ENCODE measurements around the gene RPL22.

DNA sequence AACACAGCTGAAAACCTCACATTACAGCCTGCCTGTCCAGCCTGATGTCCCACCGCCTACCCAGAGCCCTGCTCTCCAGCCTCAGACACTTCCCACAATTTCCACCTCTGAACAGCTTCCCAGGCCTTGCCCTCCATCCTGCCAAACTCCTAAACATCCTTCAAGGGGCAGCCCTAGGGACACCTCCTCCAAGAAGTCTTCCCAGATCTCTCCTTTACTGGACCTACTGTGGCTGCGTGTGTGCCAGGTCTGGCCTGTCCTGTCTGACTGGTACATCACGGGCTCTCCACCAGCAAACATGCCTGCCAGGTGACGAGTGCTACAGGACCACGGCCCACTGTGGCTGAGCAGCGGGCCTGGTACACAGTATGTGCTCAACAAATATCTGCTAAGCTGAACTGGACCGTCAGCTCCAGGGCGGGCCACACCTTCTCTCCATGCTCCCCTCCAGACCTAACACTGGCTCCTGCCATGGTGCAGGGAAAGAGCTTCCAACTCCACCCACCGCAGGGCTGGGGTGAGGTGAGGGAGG, 48.0 kb downstream of the RPL22 start:
- TF ChIP-seq, protein P1, sequence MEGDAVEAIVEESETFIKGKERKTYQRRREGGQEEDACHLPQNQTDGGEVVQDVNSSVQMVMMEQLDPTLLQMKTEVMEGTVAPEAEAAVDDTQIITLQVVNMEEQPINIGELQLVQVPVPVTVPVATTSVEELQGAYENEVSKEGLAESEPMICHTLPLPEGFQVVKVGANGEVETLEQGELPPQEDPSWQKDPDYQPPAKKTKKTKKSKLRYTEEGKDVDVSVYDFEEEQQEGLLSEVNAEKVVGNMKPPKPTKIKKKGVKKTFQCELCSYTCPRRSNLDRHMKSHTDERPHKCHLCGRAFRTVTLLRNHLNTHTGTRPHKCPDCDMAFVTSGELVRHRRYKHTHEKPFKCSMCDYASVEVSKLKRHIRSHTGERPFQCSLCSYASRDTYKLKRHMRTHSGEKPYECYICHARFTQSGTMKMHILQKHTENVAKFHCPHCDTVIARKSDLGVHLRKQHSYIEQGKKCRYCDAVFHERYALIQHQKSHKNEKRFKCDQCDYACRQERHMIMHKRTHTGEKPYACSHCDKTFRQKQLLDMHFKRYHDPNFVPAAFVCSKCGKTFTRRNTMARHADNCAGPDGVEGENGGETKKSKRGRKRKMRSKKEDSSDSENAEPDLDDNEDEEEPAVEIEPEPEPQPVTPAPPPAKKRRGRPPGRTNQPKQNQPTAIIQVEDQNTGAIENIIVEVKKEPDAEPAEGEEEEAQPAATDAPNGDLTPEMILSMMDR (IDR thresholded peaks at IDR 0.05; ENCODE audit: borderline replicate concordance, extremely low read depth, low read length, poor library complexity, severe bottlenecking) = no peak
- TF ChIP-seq EZH2 (IDR thresholded peaks at IDR 0.05; ENCODE audit: borderline replicate concordance, low read depth, low read length, severe bottlenecking) = no peak

Measured in DND-41 (cell line).